Measurements from ENCODE around the gene ALX4.

ALX4 gene

GRCh38 chr11:44315947-44316658 is 6.2 kb upstream of the ALX4 start:
- no peak for DNase-seq

DNA sequence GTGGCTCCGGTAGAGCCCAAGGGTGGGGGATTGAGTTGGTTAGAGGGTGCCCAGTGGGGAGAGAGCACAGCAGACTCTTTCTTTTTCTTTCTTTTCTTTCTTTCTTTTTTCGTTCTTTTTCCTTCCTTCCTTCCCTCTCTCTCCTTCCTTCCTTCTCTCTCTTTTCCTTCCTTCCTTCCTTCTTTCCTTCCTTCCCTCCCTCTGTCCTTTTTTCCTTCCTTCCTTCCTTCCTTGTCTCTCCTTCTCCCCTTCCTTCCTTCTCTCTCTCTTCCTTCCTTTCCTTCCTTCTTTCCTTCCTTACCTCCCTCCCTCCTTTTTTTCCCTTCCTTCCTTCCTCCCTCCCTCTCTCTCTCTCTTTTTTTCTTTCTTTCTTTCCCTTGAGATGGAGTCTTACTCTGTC is 4.8 kb upstream of the ALX4 start:
- no peak for DNase-seq

GRCh38 chr11:44313761-44314489 is 4.0 kb upstream of the ALX4 start:
- no peak for DNase-seq

DNA sequence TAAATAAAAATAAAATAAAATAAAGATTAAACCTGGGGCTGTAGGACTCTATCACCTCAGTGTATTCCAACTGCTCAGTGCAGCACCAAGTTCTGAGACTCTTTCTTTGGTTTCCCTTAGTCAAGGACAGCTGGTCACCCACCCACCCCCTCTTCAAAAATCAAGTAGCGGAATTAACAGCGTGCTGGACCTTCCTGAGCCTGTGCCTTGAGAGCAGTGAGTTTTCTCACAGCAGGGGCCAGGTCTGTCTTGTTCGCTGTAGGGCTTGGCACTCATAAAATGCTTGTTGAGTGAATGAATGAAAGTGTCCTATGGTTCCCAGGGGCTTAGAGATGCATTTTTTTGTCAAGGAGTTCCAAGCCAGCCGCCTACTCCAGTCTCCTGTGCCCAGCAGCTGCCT is 2.9 kb upstream of the ALX4 start:
- DNase-seq: no peak

GRCh38 chr11:44311339-44312261 is 1.7 kb upstream of the ALX4 start:
- DNase-seq: no peak

DNA sequence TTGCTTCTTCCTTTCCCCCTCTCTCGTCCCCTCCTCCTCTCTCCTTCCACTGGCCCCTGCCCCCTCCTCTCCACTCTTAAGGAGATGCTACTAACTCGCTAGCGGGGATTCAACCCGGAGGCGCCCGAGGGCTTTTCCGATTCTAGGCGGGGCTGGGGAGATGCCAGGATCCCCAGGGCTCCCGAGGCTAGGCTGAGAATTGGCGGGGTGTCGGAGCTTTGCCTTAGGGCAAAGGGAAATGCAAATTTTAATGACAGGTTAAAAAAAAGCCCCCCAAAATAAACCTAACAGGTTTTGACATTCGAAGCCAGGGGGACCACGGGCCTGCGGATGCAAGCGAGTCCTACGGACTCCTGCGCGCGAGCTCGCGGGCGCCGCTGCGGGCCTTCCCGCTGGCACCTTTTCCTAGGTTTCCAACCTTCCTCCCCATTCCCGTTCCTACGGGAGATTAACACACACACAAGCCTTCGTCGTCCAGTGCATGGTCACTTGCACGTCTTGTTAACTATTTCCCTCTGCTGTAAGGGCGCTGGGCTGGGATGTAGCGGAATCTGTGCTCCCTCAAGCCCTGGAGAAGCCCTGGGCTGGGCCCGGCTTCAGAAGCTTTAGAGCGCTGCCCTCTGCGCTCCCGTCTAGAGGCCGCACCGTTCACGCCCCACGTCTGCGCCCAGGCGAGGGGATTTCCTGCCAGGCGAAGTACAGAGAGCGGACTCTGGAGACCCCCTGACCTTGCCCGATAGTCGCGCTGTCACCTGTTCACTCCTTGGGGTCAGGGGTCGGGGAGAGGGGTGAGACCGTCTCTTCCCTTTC is 729 bp upstream of the ALX4 start:
- DNase-seq: no peak

DNA sequence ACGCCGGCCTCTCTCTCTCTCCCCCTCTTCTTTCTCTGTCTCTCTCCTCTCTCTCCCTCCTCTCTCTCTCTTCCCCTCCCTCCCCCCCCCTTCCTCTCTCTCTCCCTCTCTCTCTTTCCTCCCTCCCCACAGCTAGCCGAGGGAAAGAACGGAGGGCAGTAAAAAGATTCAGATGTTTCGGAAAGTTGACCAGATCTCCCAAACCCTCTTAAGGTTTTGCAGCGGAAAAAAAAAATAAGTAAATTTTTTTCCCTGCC is 195 bp upstream of the ALX4 start:
- no peak for DNase-seq

DNA sequence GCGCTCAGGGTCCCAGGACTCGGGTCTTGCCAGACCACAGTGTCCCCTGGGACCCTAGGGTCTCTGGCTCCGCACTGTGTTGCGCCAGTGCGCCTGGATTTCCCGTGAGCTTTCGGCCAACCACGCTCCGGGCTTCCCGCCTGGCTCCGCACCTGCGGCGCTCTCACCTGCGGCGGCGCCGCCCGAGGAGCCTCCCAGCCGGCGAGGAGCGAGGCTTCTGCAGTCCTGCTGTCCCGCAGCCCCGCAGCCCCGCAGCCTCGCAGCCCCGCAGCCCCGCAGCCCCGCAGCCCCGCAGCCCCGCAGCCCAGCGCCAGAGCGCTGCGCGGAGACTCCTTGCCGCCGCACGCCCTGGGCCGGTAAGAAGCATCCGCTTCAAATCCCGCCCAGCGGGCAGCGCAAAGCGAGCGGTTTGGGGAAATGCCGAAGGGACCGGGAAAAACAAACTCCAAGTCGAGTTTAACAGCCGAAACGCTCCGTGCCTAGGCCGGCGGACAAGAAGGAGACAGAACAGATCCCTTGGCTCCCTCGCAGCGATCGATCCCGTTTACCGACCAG is 939 bp downstream of the ALX4 start:
- no peak for DNase-seq

DNA sequence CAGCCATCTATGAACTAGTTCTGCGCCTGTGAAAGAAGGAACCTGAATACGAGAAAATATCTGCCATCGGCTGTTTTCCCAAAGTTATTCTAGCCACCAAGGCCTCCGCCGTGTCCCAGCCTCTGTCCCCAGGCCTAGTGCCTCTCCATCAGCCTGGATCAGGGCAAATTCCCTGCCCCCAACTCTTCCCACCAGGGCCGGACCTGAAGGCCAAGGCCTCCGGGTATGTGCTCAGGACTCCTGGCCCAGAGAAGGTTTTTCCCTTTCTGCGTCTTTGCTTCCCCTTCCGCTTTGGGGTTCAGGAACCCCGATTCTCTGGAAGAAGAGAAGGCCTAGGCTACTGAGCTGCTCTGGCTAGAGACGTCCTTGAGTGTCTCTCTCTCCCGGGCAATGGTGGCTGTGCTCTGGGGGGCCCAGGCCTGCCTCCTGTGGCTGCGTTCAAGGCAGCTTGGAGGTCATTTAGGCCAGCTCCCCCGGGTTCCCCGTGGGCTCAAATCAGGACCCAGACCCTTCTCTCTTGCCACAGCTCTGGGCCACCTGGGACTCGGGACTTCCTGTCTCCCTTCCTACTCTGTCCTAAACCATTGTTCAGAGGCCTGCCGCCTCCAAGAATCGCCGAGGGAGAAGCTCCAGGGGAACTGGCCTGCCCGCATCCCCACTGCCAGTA is 1.6 kb downstream of the ALX4 start:
- no peak for DNase-seq

GRCh38 chr11:44307340-44308099 is 2.4 kb downstream of the ALX4 start:
- DNase-seq: no peak

GRCh38 chr11:44306918-44307244 is 3.1 kb downstream of the ALX4 start:
- no peak for DNase-seq

- no peak for DNase-seq
Measured at GRCh38 chr11:44306052-44306917, 3.7 kb downstream of the ALX4 start.

GRCh38 chr11:44305470-44306051 is 4.4 kb downstream of the ALX4 start:
- DNase-seq: peak in 1 of 2 experiments; percentile 38

DNA sequence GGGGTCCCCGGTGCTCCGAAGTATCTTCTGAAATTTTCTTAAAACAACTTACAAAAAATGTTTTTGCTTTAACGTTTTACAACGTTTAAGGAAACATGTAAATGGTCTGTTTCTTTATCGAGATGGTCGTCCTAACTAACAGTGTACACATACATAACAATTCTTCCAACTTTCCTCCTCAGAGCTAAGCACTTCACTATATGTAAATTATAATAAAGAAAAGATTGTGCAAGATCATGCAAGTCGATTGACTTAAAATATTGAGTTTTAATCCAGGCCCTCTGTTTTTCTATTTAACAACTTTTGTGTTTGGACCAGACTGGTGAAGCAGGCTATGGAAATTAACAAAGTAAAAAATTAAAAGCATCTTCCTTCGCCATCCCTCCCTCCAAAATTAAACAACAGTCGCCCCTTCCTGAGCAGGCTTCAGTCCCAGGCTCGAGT is 4.9 kb downstream of the ALX4 start:
- no peak for DNase-seq

- no peak for DNase-seq
Measured at GRCh38 chr11:44304091-44305025, 5.6 kb downstream of the ALX4 start.

DNA sequence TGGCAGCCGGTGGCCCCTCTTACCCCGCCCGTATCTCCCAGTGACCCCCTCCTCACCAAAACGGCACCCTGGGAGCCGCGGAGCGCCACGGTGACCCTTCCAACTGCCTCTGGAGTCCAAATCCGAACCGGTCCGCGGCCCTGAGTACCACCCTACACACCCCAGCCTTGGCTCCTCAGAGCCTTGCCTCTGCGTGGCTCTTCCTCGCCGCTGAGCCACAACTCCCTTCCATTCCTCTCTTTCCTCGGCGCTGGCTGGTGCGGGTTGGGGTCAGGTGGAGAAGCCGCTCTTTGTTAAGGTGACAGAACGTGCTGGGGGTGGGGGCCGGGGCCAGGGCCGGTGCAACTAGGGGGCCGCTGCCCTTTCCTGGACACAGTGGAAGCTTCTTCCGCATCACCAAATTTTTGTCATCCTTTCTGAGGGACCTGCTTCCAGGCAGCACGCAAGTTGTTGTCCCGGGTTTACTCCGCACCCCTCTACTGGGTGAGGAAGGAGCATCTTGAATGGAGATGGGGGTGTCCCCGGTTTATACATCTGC is 6.5 kb downstream of the ALX4 start:
- no peak for DNase-seq

GRCh38 chr11:44301564-44302271 is 8.2 kb downstream of the ALX4 start:
- no peak for DNase-seq
